ENCODE results near the gene EEF1AKMT2. TPM values are rescaled to one million over a fixed set of nuclear protein-coding genes. Genes with fewer than 3 reads are reported as not detected.

EEF1AKMT2 gene
- total RNA-seq, 1 donor, result 20.3 TPM

- no peak overlapping the region for H3K27ac ChIP-seq (ENCODE audit: low read depth, low read length)
- H3K79me2 ChIP-seq (ENCODE audit: insufficient read depth, low read length), result peaks cover 18% of the 10 kb centered on the region
- no peaks in the 10 kb centered on the region for H3K27me3 ChIP-seq (ENCODE audit: insufficient read depth, low read length)
- peaks cover 4% of the 10 kb centered on the region for H4K20me1 ChIP-seq (ENCODE audit: insufficient read depth, low read length)
- H3K4me1 ChIP-seq (ENCODE audit: insufficient read depth, low read length), result peaks cover 13% of the 10 kb centered on the region
- no peak overlapping the region for H3K4me2 ChIP-seq (ENCODE audit: insufficient read depth, low read length)
- no peak overlapping the region for H2AFZ ChIP-seq (ENCODE audit: low read length)
- DNase-seq (ENCODE audit: insufficient read length, low spot score, missing footprints), result peak; percentile 31
- no peak for TF ChIP-seq CTCF (IDR thresholded peaks at IDR 0.05; ENCODE audit: extremely low read depth, low read depth, low read length)
- no peaks in the 10 kb centered on the region for H3K9me3 ChIP-seq (ENCODE audit: low read depth, low read length)
- no peaks in the 10 kb centered on the region for H3K36me3 ChIP-seq (ENCODE audit: insufficient read depth, low read length)
- H3K4me3 ChIP-seq (ENCODE audit: insufficient read depth, low read length), result no peak overlapping the region
These were observed 62.6 kb downstream of the EEF1AKMT2 start for GRCh38 chr10:124728830-124729661.

- H3K79me2 ChIP-seq (ENCODE audit: insufficient read depth, low read length), result peaks cover 20% of the 10 kb centered on the region
- no peaks in the 10 kb centered on the region for H3K9me3 ChIP-seq (ENCODE audit: low read depth, low read length)
- peaks cover 14% of the 10 kb centered on the region for H3K4me1 ChIP-seq (ENCODE audit: insufficient read depth, low read length)
- peak; percentile 38 for DNase-seq (ENCODE audit: insufficient read length, low spot score, missing footprints)
- H3K4me2 ChIP-seq (ENCODE audit: insufficient read depth, low read length), result no peak overlapping the region
- no peaks in the 10 kb centered on the region for H3K27me3 ChIP-seq (ENCODE audit: insufficient read depth, low read length)
- no peak for TF ChIP-seq CTCF (IDR thresholded peaks at IDR 0.05; ENCODE audit: extremely low read depth, low read depth, low read length)
- H2AFZ ChIP-seq (ENCODE audit: low read length), result no peak overlapping the region
- no peaks in the 10 kb centered on the region for H3K36me3 ChIP-seq (ENCODE audit: insufficient read depth, low read length)
- peaks cover 4% of the 10 kb centered on the region for H4K20me1 ChIP-seq (ENCODE audit: insufficient read depth, low read length)
- no peak overlapping the region for H3K4me3 ChIP-seq (ENCODE audit: insufficient read depth, low read length)
- no peak overlapping the region for H3K27ac ChIP-seq (ENCODE audit: low read depth, low read length)
These were observed 63.4 kb downstream of the EEF1AKMT2 start for GRCh38 chr10:124728071-124728829.

DNA sequence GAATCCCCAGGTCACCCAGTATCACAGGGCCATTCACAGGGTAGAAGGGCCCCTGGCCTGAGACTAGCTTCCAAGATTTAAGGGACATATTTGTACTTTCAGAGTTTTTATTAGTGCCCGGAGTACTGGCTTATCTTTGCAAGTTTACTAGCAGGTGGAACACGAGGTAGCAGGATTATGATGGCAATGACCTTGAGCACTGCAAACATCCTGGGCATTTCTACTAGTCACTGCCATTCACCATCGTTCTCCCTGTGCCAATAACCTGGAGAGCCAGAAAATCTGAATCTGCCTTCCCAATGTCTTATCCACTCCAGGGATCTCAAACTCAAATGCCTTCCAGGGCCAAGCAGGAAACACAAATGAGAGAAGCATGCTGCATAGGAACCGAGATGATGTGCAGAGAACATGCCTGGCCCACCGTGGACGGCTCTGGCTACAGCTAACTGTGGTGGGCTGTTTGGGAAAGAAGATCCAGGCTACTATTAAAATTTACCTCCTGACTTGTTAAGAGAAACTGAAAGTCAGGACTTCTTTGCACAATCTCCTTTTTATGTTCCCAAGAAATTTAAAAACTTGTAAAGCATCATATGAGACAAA is 64.2 kb downstream of the EEF1AKMT2 start:
- Histone ChIP-seq H3K36me3 (ENCODE audit: insufficient read depth, low read length) (no peaks in the 10 kb centered on the region), H3K79me2 (ENCODE audit: insufficient read depth, low read length) (peaks cover 20% of the 10 kb centered on the region), H3K4me1 (ENCODE audit: insufficient read depth, low read length) (peaks cover 11% of the 10 kb centered on the region), H3K4me2 (ENCODE audit: insufficient read depth, low read length) (no peak overlapping the region), H4K20me1 (ENCODE audit: insufficient read depth, low read length) (peaks cover 4% of the 10 kb centered on the region), H3K27me3 (ENCODE audit: insufficient read depth, low read length) (no peaks in the 10 kb centered on the region), H3K27ac (ENCODE audit: low read depth, low read length) (no peak overlapping the region), H3K9me3 (ENCODE audit: low read depth, low read length) (no peaks in the 10 kb centered on the region), H3K4me3 (ENCODE audit: insufficient read depth, low read length) (no peak overlapping the region), H2AFZ (ENCODE audit: low read length) (no peak overlapping the region)
- TF ChIP-seq CTCF (IDR thresholded peaks at IDR 0.05; ENCODE audit: extremely low read depth, low read depth, low read length), result no peak
- DNase-seq (ENCODE audit: insufficient read length, low spot score, missing footprints), result no peak

DNA sequence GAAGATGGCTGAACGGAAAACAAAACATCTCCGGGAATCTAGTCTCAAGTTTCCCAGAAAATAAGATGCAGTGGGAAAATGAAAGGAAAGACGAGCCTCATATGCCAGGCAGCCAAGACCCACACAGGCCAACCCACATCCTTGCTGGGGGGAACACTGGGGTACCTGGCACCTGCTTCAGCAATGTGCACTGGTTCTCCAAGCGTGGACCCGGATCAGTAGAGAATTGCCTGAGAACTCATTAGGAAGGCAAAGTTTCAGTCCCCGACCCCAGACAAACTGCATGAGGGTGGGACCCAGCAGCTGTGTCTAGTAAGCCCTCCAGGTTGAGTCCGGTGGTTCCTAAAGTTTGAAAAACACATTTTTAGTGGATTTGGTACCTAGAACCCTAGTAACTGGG is 65.9 kb downstream of the EEF1AKMT2 start:
- H2AFZ ChIP-seq (ENCODE audit: low read length), result no peak overlapping the region
- no peak overlapping the region for H3K4me3 ChIP-seq (ENCODE audit: insufficient read depth, low read length)
- H3K9me3 ChIP-seq (ENCODE audit: low read depth, low read length), result no peaks in the 10 kb centered on the region
- no peaks in the 10 kb centered on the region for H3K36me3 ChIP-seq (ENCODE audit: insufficient read depth, low read length)
- peaks cover 14% of the 10 kb centered on the region for H3K79me2 ChIP-seq (ENCODE audit: insufficient read depth, low read length)
- no peak for TF ChIP-seq CTCF (IDR thresholded peaks at IDR 0.05; ENCODE audit: extremely low read depth, low read depth, low read length)
- H3K4me1 ChIP-seq (ENCODE audit: insufficient read depth, low read length), result peaks cover 11% of the 10 kb centered on the region
- no peak overlapping the region for H3K4me2 ChIP-seq (ENCODE audit: insufficient read depth, low read length)
- DNase-seq (ENCODE audit: insufficient read length, low spot score, missing footprints), result no peak
- H4K20me1 ChIP-seq (ENCODE audit: insufficient read depth, low read length), result peaks cover 4% of the 10 kb centered on the region
- no peak overlapping the region for H3K27ac ChIP-seq (ENCODE audit: low read depth, low read length)
- H3K27me3 ChIP-seq (ENCODE audit: insufficient read depth, low read length), result no peaks in the 10 kb centered on the region

Data from osteoblast (primary cell).